ENCODE measurements around the gene HK3.
"Not testable (repeated sequence)": the region's sequence is repeated elsewhere in the genome, so short reads cannot be mapped to it uniquely, and the experiment has no call there.

Gene HK3

GRCh38 chr5:176881816-176882566, 17.2 kb downstream of the HK3 start:
- DNase-seq = no peak

- no peak for DNase-seq
Observed at GRCh38 chr5:176881021-176881749, 18.0 kb downstream of the HK3 start.

- no peak for DNase-seq
Observed at GRCh38 chr5:176880366-176881020, 18.7 kb downstream of the HK3 start.

- DNase-seq = no peak
Observed at GRCh38 chr5:176879663-176880361, 19.3 kb downstream of the HK3 start.

- DNase-seq = no peak
Observed at GRCh38 chr5:176878906-176879662, 20.1 kb downstream of the HK3 start.

- DNase-seq = no peak
Observed at GRCh38 chr5:176878463-176878862, 20.7 kb downstream of the HK3 start.

- no peak for DNase-seq
Observed at GRCh38 chr5:176877793-176878331, 21.3 kb downstream of the HK3 start.

- no peak for DNase-seq
Observed at GRCh38 chr5:176876506-176877431, 22.4 kb downstream of the HK3 start.

- DNase-seq = no peak
Observed at GRCh38 chr5:176875783-176876505, 23.2 kb downstream of the HK3 start.

- no peak for DNase-seq
Observed at GRCh38 chr5:176875014-176875550, 24.1 kb downstream of the HK3 start.

GRCh38 chr5:176874198-176874780, 24.9 kb downstream of the HK3 start:
- no peak for DNase-seq

- no peak for DNase-seq
Observed at GRCh38 chr5:176873541-176874172, 25.5 kb downstream of the HK3 start.

GRCh38 chr5:176873011-176873410, 26.1 kb downstream of the HK3 start:
- DNase-seq = not testable (repeated sequence)

GRCh38 chr5:176872586-176872985, 26.6 kb downstream of the HK3 start:
- DNase-seq = not testable (repeated sequence)

GRCh38 chr5:176870644-176871043, 28.5 kb downstream of the HK3 start:
- DNase-seq = not testable (repeated sequence)

- no peak for DNase-seq
Observed at GRCh38 chr5:176870110-176870591, 29.0 kb downstream of the HK3 start.

GRCh38 chr5:176869501-176870109, 29.5 kb downstream of the HK3 start:
- no peak for DNase-seq

GRCh38 chr5:176868731-176869130, 30.4 kb downstream of the HK3 start:
- no peak for DNase-seq
